ENCODE data around the gene RTP3.
A peak's percentile ranks its signal among the peaks of the same experiment; 100 is the strongest.

GRCh38 chr3:46488735-46489361, 8.9 kb upstream of the RTP3 start:
- TF ChIP-seq EP300 (IDR thresholded peaks at IDR 0.05), result no peak
- TF ChIP-seq, protein P1, sequence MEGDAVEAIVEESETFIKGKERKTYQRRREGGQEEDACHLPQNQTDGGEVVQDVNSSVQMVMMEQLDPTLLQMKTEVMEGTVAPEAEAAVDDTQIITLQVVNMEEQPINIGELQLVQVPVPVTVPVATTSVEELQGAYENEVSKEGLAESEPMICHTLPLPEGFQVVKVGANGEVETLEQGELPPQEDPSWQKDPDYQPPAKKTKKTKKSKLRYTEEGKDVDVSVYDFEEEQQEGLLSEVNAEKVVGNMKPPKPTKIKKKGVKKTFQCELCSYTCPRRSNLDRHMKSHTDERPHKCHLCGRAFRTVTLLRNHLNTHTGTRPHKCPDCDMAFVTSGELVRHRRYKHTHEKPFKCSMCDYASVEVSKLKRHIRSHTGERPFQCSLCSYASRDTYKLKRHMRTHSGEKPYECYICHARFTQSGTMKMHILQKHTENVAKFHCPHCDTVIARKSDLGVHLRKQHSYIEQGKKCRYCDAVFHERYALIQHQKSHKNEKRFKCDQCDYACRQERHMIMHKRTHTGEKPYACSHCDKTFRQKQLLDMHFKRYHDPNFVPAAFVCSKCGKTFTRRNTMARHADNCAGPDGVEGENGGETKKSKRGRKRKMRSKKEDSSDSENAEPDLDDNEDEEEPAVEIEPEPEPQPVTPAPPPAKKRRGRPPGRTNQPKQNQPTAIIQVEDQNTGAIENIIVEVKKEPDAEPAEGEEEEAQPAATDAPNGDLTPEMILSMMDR (IDR thresholded peaks at IDR 0.05), result peak in 6 of 7 experiments; percentile 21 to 100 (median 96)
- no peak for TF ChIP-seq POLR2A (IDR thresholded peaks at IDR 0.05)

All from stomach (tissue), 4 donors.